Measurements from ENCODE around the gene POLK.

DNA sequence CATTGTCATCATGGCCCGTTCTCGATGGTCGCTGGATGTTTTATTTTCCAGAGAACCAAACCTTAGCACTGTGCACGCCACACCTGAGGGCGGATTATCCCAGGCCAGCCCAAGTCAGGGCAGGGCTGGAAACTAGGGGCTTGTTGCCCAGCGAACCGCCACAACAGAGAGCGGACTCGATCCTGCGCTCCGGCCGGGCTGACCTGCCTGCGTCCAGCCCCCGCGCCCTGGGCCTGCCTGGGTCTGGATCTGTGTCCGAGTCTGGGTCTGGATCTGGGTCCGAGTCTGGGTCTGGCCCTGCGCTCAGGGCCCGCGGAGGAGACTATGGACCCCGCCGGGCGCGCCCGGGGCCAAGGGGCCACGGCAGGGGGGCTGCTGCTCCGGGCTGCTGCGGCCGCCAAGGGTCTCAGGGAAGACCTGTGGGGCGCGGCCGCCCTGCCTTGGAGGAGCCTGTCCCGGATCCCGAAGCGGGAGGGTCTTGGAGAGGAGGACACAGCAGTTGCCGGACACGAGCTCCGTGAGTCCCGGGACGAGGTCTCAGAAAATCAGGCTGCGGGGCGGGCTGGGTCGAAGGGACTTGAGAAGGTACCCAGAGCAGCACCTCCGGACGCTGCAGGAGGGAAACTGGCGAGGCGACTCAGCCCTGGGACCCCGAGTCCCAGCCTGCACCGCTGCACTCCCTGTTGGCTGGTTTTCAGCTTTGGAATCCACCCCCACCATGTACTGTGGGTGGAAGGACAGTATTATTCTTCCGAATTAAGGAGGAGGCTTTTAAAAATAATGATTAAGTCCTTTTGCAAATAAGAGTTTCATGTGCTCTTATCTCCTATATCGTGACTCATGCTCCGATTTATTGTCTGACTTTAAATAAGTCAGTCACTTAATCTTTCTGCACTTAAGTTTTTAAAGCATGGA, 99.9 kb downstream of the POLK start, which contains the start of gene ANKDD1B:
- TF ChIP-seq POLR2A (IDR thresholded peaks at IDR 0.05; ENCODE audit: low read depth, low read length) (no peak), POLR2AphosphoS5 (IDR thresholded peaks at IDR 0.05; ENCODE audit: low read depth, low read length) (no peak)

Measured in GM12892 (cell line).